Neural crest cell (in vitro differentiated cells): ENCODE results near the gene SOD1. TPM values are rescaled to one million over a fixed set of nuclear protein-coding genes. Genes with fewer than 3 reads are reported as not detected.

Experiments
- DNase-seq: peaks from one replicate; pipeline ENCODE4 v3.0.0; 2021; ENCODE audit warnings: low read depth, mixed read lengths, low spot score
- H3K27ac Mint-ChIP-seq: one replicate; pipeline ENCODE4 v1.8.0; 2021; ENCODE audit warnings: mild to moderate bottlenecking, mixed read lengths; ENCODE audit not compliant: unreplicated experiment
- H3K27me3 Mint-ChIP-seq: 2 replicates; pipeline ENCODE4 v1.8.0; 2021; ENCODE audit warnings: low read depth, mild to moderate bottlenecking, mixed read lengths
- H3K36me3 Mint-ChIP-seq: 2 replicates; pipeline ENCODE4 v1.8.0; 2021; ENCODE audit warnings: low read depth, mild to moderate bottlenecking, mixed read lengths
- H3K4me1 Mint-ChIP-seq: 2 replicates; pipeline ENCODE4 v1.8.0; 2021; ENCODE audit warnings: mixed read lengths
- H3K4me3 Mint-ChIP-seq: one replicate; pipeline ENCODE4 v1.8.0; 2021; ENCODE audit warnings: mild to moderate bottlenecking, mixed read lengths
- H3K9me3 Mint-ChIP-seq: 2 replicates; pipeline ENCODE4 v1.8.0; 2021; ENCODE audit warnings: mixed read lengths
- total RNA-seq: library from RNA; stranded (reverse); gene quantifications from 2 replicates; pipeline ENCODE4 v1.2.1, GENCODE V29; 2021
- TF ChIP-seq, protein P1 (sequence below): fragments of 200-600 bp; sonication (generic); conservative IDR thresholded peaks from 2 replicates; pipeline ENCODE4 v1.5.0; 2021; ENCODE audit warnings: antibody characterized with exemption, mild to moderate bottlenecking

SOD1 gene
- total RNA-seq, 1 donor from 2014 or later = 241 TPM

- Mint-ChIP-seq H3K9me3 (no peaks in the 10 kb centered on the region), H3K36me3 (peaks cover 19% of the 10 kb centered on the region), H3K27ac (no peak overlapping the region), H3K27me3 (no peaks in the 10 kb centered on the region), H3K4me3 (no peak overlapping the region), H3K4me1 (peaks cover 4% of the 10 kb centered on the region)
- DNase-seq = no peak
- TF ChIP-seq, protein P1, sequence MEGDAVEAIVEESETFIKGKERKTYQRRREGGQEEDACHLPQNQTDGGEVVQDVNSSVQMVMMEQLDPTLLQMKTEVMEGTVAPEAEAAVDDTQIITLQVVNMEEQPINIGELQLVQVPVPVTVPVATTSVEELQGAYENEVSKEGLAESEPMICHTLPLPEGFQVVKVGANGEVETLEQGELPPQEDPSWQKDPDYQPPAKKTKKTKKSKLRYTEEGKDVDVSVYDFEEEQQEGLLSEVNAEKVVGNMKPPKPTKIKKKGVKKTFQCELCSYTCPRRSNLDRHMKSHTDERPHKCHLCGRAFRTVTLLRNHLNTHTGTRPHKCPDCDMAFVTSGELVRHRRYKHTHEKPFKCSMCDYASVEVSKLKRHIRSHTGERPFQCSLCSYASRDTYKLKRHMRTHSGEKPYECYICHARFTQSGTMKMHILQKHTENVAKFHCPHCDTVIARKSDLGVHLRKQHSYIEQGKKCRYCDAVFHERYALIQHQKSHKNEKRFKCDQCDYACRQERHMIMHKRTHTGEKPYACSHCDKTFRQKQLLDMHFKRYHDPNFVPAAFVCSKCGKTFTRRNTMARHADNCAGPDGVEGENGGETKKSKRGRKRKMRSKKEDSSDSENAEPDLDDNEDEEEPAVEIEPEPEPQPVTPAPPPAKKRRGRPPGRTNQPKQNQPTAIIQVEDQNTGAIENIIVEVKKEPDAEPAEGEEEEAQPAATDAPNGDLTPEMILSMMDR = no peak
Measured at GRCh38 chr21:31698461-31698860, 39.0 kb downstream of the SOD1 start.

GRCh38 chr21:31700040-31700439, 40.5 kb downstream of the SOD1 start:
- no peaks in the 10 kb centered on the region for H3K27me3 Mint-ChIP-seq
- H3K36me3 Mint-ChIP-seq = peaks cover 15% of the 10 kb centered on the region
- peaks cover 7% of the 10 kb centered on the region for H3K4me1 Mint-ChIP-seq
- TF ChIP-seq, protein P1 = no peak
- no peak overlapping the region for H3K27ac Mint-ChIP-seq
- H3K4me3 Mint-ChIP-seq = no peak overlapping the region
- DNase-seq = no peak
- no peaks in the 10 kb centered on the region for H3K9me3 Mint-ChIP-seq

- no peak for DNase-seq
- peaks cover 4% of the 10 kb centered on the region for H3K36me3 Mint-ChIP-seq
- H3K27ac Mint-ChIP-seq = no peak overlapping the region
- no peaks in the 10 kb centered on the region for H3K9me3 Mint-ChIP-seq
- no peaks in the 10 kb centered on the region for H3K27me3 Mint-ChIP-seq
- peaks cover 26% of the 10 kb centered on the region for H3K4me1 Mint-ChIP-seq
- H3K4me3 Mint-ChIP-seq = no peak overlapping the region
- TF ChIP-seq, protein P1 = no peak
Measured at GRCh38 chr21:31706562-31706961, 47.1 kb downstream of the SOD1 start.

- Mint-ChIP-seq H3K27me3 (no peaks in the 10 kb centered on the region), H3K9me3 (no peaks in the 10 kb centered on the region), H3K4me1 (peaks cover 31% of the 10 kb centered on the region), H3K27ac (no peak overlapping the region), H3K4me3 (no peak overlapping the region), H3K36me3 (peaks cover 2% of the 10 kb centered on the region)
- DNase-seq = no peak
- TF ChIP-seq, protein P1 = no peak
Measured at GRCh38 chr21:31707499-31707898, 48.0 kb downstream of the SOD1 start.

- peaks cover 31% of the 10 kb centered on the region for H3K4me1 Mint-ChIP-seq
- no peak overlapping the region for H3K4me3 Mint-ChIP-seq
- no peaks in the 10 kb centered on the region for H3K36me3 Mint-ChIP-seq
- TF ChIP-seq, protein P1 = no peak
- DNase-seq = no peak
- H3K9me3 Mint-ChIP-seq = no peaks in the 10 kb centered on the region
- H3K27ac Mint-ChIP-seq = no peak overlapping the region
- H3K27me3 Mint-ChIP-seq = no peaks in the 10 kb centered on the region
Measured at GRCh38 chr21:31708541-31708940, 49.0 kb downstream of the SOD1 start.

GRCh38 chr21:31710586-31710985, 51.1 kb downstream of the SOD1 start:
- peaks cover 44% of the 10 kb centered on the region for H3K4me1 Mint-ChIP-seq
- H3K27me3 Mint-ChIP-seq = no peaks in the 10 kb centered on the region
- TF ChIP-seq, protein P1 = no peak
- no peak overlapping the region for H3K4me3 Mint-ChIP-seq
- H3K36me3 Mint-ChIP-seq = no peaks in the 10 kb centered on the region
- no peaks in the 10 kb centered on the region for H3K9me3 Mint-ChIP-seq
- DNase-seq = no peak
- no peak overlapping the region for H3K27ac Mint-ChIP-seq
